CD4-positive, alpha-beta T cell treated with Interleukin-4 for 1 hour (primary cell): ENCODE results near the gene TRMT1.
A peak's percentile ranks its signal among the peaks of the same experiment; 100 is the strongest.

Experiments used
- DNase-seq, 2 donors: peaks; one replicate each; pipeline ENCODE4 v3.0.0-alpha.2; 2020 to 2022

TRMT1 gene

DNA sequence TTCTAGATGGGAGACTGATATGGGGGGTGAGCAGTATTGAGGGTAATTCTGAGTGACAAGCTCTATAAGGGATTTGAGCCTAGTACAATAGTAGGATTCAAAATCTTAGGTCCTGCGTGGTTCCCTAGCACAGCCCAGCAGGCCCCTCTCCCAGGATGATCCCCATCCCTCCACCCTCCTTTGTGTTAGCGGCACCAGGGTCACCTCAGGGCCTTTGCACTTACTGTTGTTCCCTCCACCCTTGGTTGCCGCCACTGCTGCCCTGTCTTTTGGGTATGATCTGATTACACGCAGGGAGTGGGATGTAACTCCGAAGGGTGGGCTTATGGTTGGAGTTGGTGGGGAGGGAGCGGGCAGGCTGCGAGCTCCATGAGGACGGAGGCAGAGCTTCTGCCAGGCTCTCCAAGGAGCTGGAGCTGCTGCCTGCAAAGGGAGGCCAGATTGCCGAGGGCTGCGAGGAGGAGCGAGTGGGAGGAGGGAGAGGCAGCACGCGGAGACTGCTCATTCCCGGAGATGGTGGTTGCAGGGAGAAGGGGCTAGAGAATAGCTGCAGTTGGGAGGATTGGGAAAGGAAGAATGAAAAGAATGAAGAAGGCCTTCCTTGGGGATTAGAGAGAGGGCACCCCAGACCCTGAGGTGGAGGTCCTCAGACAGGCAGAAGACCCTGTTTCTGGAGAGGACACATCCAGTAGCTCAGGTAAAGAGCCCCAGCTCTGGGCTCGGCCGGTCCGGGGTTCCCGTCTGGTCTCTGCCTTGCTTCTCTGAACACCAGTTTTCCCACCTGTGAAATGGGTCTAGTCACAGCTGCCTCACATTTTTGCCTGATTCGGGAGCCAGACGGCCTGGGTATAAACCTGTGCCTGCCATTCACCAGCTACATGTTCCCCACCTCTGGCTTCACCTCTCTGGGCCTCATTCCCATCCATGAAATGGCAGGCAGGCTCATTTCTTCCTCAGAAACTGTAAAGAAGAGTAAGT, 6.7 kb upstream of the TRMT1 start:
- DNase-seq = no peak

DNA sequence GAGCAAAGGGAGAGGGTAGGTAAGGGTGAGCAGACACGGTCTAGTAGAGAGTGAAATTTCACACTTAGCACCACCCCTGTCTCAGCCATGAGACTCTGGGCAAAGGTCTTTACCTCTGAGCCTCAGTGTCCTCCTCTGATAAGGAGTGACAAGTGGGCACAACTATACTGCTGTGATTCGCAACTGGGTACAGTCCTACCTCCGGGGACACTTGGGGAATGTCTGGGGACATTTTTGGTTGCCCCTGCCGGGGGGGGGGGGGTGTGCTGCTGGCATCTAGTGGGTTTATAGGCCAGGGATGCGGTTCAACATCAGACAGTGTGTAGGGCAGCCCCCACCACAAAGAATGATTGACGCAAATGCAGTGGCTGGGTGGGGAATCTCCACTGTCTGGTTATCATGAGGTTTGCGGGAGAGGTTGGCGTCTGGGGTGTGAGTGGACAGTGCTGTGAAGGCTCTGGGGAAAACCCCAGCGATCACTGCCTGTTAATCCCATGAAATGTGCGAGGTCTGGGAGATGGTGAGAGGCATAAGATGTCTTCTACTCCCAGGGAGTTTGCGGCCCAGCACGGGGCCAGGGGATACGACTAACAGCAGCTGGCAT, 5.8 kb upstream of the TRMT1 start:
- DNase-seq = peak; percentile 34 to 38

GRCh38 chr19:13121551-13122274, 5.2 kb upstream of the TRMT1 start:
- peak in 1 of 2 donors; percentile 29 for DNase-seq

GRCh38 chr19:13120817-13121216, 4.3 kb upstream of the TRMT1 start:
- DNase-seq = no peak

GRCh38 chr19:13120031-13120430, 3.5 kb upstream of the TRMT1 start:
- no peak for DNase-seq

GRCh38 chr19:13119627-13120026, 3.1 kb upstream of the TRMT1 start:
- no peak for DNase-seq

DNA sequence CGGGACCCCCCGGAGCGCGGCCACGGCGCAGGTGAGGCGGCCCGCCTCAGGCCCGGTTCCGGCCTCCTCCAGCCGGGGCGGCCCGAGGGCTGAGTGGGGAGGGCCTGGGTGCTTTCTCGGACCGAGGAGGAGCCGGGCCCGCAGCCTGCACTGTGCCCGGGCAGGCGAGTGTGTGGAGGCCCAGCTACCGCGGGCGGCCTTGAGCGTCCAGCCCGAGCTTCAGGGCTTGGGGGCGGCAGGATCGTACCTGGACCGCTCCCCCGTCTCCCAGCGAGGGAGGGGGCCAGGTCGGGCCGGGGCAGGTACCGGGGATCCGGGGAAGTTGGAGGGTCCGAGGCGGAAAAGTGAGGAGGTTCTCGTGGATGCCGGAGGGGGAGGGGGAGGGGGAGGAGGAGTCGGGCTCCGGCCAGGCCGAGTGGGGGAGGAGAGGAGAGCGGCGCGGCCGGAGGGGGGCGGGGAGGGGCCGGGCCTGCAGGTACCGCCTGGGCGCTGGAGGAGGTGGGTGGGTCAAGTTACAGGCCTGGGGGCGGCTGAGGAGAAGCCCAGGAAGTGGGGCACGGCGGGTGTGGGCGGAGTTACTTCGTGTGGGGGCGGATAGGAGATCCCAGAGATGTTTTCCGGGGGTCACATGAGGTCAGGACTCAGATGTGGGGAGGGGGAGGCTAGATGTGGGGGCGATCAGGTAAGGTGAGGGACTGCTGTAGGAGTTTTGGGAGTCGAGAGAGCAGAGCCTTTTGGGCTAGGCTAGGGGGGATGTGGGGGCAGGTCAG, 2.1 kb upstream of the TRMT1 start:
- peak in 1 of 2 donors; percentile 45 for DNase-seq

GRCh38 chr19:13117772-13118423, 1.4 kb upstream of the TRMT1 start, which contains the start of gene NACC1:
TSS of gene NACC1 (plus strand) at chr19:13118264. CDS start at chr19:13135208, 16,944 bp downstream.
- DNase-seq = peak; percentile 90 to 91

GRCh38 chr19:13117176-13117771, 734 bp upstream of the TRMT1 start:
- no peak for DNase-seq

- DNase-seq = no peak
These were observed 631 bp downstream of the TRMT1 start for GRCh38 chr19:13115936-13116281.

- DNase-seq = no peak
These were observed 4.0 kb downstream of the TRMT1 start for GRCh38 chr19:13112555-13112954.

DNA sequence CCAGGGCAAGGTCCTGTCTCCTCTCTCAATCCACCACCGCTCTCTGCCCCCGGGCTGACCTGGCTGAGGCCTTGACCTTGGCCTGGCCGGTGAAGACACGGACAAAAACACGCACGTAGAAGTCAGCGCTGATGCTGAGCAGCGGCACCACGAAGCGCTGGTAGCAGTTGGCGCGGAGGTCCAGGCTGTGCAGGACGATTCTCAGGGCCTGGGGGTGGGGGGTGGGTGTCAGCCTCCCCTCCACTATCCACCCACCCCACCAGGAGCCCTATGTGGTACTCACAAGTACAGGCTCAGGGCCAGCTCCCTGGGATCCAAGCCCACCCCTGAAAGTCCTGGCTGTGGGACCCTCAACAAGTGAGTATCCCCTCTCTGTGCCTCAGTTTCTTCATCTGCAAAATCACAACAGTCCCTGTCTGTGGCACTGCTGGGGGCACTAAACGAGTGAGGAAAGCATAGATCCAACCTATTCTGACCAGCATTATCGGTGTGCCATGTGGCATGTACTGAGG, 6.4 kb downstream of the TRMT1 start:
- no peak for DNase-seq

GRCh38 chr19:13109361-13110098, 7.0 kb downstream of the TRMT1 start:
- no peak for DNase-seq

GRCh38 chr19:13104848-13105711, 11.5 kb downstream of the TRMT1 start:
- peak in 1 of 2 donors; percentile 56 for DNase-seq

- DNase-seq = peak; percentile 64 to 91
These were observed 12.1 kb downstream of the TRMT1 start for GRCh38 chr19:13104360-13104847.

- DNase-seq = no peak
These were observed 12.8 kb downstream of the TRMT1 start for GRCh38 chr19:13103581-13104359.

- peak in 1 of 2 donors; percentile 77 for DNase-seq
These were observed 13.6 kb downstream of the TRMT1 start, which contains the start of gene LYL1 for GRCh38 chr19:13102666-13103580. TSS of gene LYL1 (minus strand) at chr19:13102858. CDS start at chr19:13101171, 1,687 bp downstream.

GRCh38 chr19:13102416-13102665, 14.2 kb downstream of the TRMT1 start:
- no peak for DNase-seq
